Neural cell (in vitro differentiated cells): Measurements from ENCODE around the gene HTR5A. TPM values are rescaled to one million over a fixed set of nuclear protein-coding genes. Genes with fewer than 3 reads are reported as not detected.

Source experiments
- H2AFZ ChIP-seq: fragments of 200-600, 300-800 bp; sonication (generic), shearing (Covaris generic); 2 replicates; pipeline ENCODE4 v1.6.0; 2014; ENCODE audit warnings: low read depth, mild to moderate bottlenecking, antibody characterized with exemption, low read length, moderate library complexity
- H3F3A ChIP-seq: fragments of 200-600 bp; shearing (Covaris generic); 2 replicates; pipeline ENCODE4 v1.6.1; 2016; ENCODE audit warnings: mild to moderate bottlenecking, moderate library complexity, mixed read lengths, antibody characterized with exemption, low read length; ENCODE audit not compliant: insufficient read depth, poor library complexity, severe bottlenecking
- H3K27ac ChIP-seq: fragments of 200-600, 300-800 bp; sonication (generic), shearing (Covaris generic); 2 replicates; pipeline ENCODE4 v1.5.1; 2014; ENCODE audit warnings: mild to moderate bottlenecking, low read length, moderate library complexity
- H3K27me3 ChIP-seq: fragments of 300-800, 200-600 bp; sonication (generic), shearing (Covaris generic); 2 replicates; pipeline ENCODE4 v1.6.0; 2014; ENCODE audit warnings: mild to moderate bottlenecking, low read depth, low read length, moderate library complexity; ENCODE audit not compliant: insufficient read depth
- H3K36me3 ChIP-seq: fragments of 300-800, 200-600 bp; sonication (generic), shearing (Covaris generic); 2 replicates; pipeline ENCODE4 v1.5.1; 2014; ENCODE audit warnings: mild to moderate bottlenecking, antibody characterized with exemption, low read length, moderate library complexity; ENCODE audit not compliant: insufficient read depth
- H3K4me2 ChIP-seq: fragments of 300-800, 200-600 bp; sonication (generic), shearing (Covaris generic); 2 replicates; pipeline ENCODE4 v1.6.0; 2014; ENCODE audit warnings: mild to moderate bottlenecking, low read length
- H3K4me3 ChIP-seq: fragments of 300-800, 200-600 bp; sonication (generic), shearing (Covaris generic); 2 replicates; pipeline ENCODE4 v1.5.1; 2014; ENCODE audit warnings: mild to moderate bottlenecking, low read length, moderate library complexity
- H3K79me2 ChIP-seq: fragments of 200-600 bp; shearing (Covaris generic); replicated peaks from 2 replicates; pipeline ENCODE4 v1.6.0; 2014; ENCODE audit warnings: mild to moderate bottlenecking, low read length, moderate library complexity; ENCODE audit not compliant: insufficient read depth
- H3K9ac ChIP-seq: fragments of 300-800, 200-600 bp; sonication (generic), shearing (Covaris generic); 2 replicates; pipeline ENCODE4 v1.6.1; 2016; ENCODE audit warnings: mild to moderate bottlenecking, low read length, mixed read lengths
- H3K9me2 ChIP-seq: fragments of 200-600 bp; shearing (Covaris generic); 2 replicates; pipeline ENCODE4 v1.6.1; 2016; ENCODE audit warnings: mild to moderate bottlenecking, low read length, mixed read lengths; ENCODE audit not compliant: insufficient read depth
- H3K9me3 ChIP-seq: fragments of 200-600, 300-800 bp; sonication (generic), shearing (Covaris generic); 2 replicates; pipeline ENCODE4 v1.6.1; 2016; ENCODE audit warnings: mild to moderate bottlenecking, mixed run types, low read length, moderate library complexity, mixed read lengths
- H4K20me1 ChIP-seq: fragments of 200-600 bp; shearing (Covaris generic); 2 replicates; pipeline ENCODE4 v1.6.1; 2016; ENCODE audit warnings: mild to moderate bottlenecking, mixed run types; ENCODE audit not compliant: insufficient read depth
- CTCF ChIP-seq: fragments of 450-650 bp; IDR thresholded peaks from 2 replicates; pipeline ENCODE4 v1.5.1; 2014; ENCODE audit warnings: antibody characterized with exemption, mild to moderate bottlenecking, moderate library complexity; ENCODE audit not compliant: poor library complexity, severe bottlenecking
- EP300 ChIP-seq: fragments of 450-650 bp; conservative IDR thresholded peaks from 2 replicates; pipeline ENCODE4 v1.6.1; 2014; ENCODE audit warnings: antibody characterized with exemption, mild to moderate bottlenecking, moderate library complexity; ENCODE audit not compliant: poor library complexity, severe bottlenecking
- EZH2 ChIP-seq: fragments of 200-600, 300-800 bp; shearing (Covaris generic), sonication (generic); IDR thresholded peaks from 2 replicates; pipeline ENCODE4 v1.6.1; 2014; ENCODE audit warnings: antibody characterized with exemption, low read length, borderline replicate concordance, mild to moderate bottlenecking; ENCODE audit not compliant: insufficient read depth, poor library complexity, severe bottlenecking
- MXI1 ChIP-seq: fragments of 450-650 bp; conservative IDR thresholded peaks from 2 replicates; pipeline ENCODE4 v1.6.1; 2014; ENCODE audit warnings: antibody characterized with exemption, mild to moderate bottlenecking; ENCODE audit not compliant: poor library complexity, severe bottlenecking
- POLR2AphosphoS5 ChIP-seq: IDR thresholded peaks from 2 replicates; pipeline ENCODE4 v1.6.1; 2012
- RAD21 ChIP-seq: fragments of 450-650 bp; conservative IDR thresholded peaks from 2 replicates; pipeline ENCODE4 v1.6.1; 2014; ENCODE audit warnings: antibody characterized with exemption, mild to moderate bottlenecking, moderate library complexity
- REST ChIP-seq: IDR thresholded peaks from 2 replicates; pipeline ENCODE4 v1.6.1; 2012; ENCODE audit warnings: borderline replicate concordance
- SMC3 ChIP-seq: fragments of 450-650 bp; conservative IDR thresholded peaks from 2 replicates; pipeline ENCODE4 v1.6.1; 2014; ENCODE audit warnings: antibody characterized with exemption, mild to moderate bottlenecking, moderate library complexity; ENCODE audit not compliant: poor library complexity
- TAF1 ChIP-seq: IDR thresholded peaks from 2 replicates; pipeline ENCODE4 v1.6.1; 2012; ENCODE audit warnings: low read depth
- polyA plus RNA-seq: library from polyadenylated mRNA; depleted of rRNA; stranded (reverse); fragments of >200 nt; gene quantifications from 2 replicates; pipeline ENCODE4 v1.2.3, GENCODE V29; 2014

HTR5A gene
- polyA plus RNA-seq, 1 donor from 2014 or later: 0.14 TPM

DNA sequence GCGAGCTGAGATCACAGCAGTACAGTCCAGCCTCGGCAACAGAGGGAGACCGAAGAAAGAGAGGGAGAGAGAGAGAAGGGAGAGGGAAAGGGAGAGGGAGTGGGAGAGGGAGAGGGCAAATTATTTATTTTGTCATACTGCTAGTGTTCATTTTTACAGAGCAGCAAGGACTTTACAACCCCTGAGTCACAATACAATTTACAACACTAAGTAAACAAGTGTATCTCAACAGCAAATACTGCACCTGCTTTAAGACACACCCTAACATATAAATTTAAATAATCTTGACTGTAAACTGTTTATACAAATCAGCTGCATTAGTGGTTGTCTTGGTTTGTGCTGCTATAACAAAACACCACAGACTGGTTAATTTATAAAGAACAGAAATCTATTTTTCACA lies 27.2 kb downstream of the HTR5A start:
- no peak overlapping the region for H2AFZ ChIP-seq
- TF ChIP-seq EZH2 (no peak), POLR2AphosphoS5 (no peak), RAD21 (no peak), CTCF (no peak), EP300 (no peak), REST (no peak), SMC3 (no peak), TAF1 (no peak), MXI1 (no peak)
- no peak overlapping the region for H3K4me2 ChIP-seq
- no peaks in the 10 kb centered on the region for H3K9me2 ChIP-seq
- no peak overlapping the region for H3K9ac ChIP-seq
- H4K20me1 ChIP-seq: no peaks in the 10 kb centered on the region
- no peaks in the 10 kb centered on the region for H3F3A ChIP-seq
- no peak overlapping the region for H3K27ac ChIP-seq
- no peaks in the 10 kb centered on the region for H3K9me3 ChIP-seq
- no peaks in the 10 kb centered on the region for H3K36me3 ChIP-seq
- H3K27me3 ChIP-seq: no peaks in the 10 kb centered on the region
- H3K4me3 ChIP-seq: no peak overlapping the region
- no peaks in the 10 kb centered on the region for H3K79me2 ChIP-seq

DNA sequence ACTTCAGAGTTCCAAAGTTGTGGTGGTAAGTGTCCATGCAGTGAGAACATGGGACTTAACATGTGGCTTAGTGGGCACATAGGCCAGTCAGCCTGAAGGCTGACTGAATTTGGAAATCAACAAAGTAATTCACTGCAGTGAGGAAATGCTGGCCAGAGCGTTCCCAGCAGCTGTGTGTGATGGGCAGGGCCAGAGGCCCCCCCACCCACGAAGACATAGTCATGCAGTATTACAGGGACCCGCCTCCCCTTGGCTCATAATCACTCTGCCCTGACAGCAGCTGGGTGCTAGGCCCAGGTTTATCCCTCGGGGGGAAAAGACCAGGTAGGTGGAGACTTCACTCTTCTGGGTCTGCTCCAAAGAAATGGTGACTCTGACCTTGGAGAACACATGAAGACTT lies 33.7 kb downstream of the HTR5A start:
- no peaks in the 10 kb centered on the region for H3K36me3 ChIP-seq
- H3K9me2 ChIP-seq: no peaks in the 10 kb centered on the region
- TF ChIP-seq RAD21 (no peak), TAF1 (no peak), MXI1 (no peak), EP300 (no peak)
- no peaks in the 10 kb centered on the region for H3K27me3 ChIP-seq
- no peaks in the 10 kb centered on the region for H3K9me3 ChIP-seq
- no peaks in the 10 kb centered on the region for H4K20me1 ChIP-seq
- H2AFZ ChIP-seq: no peak overlapping the region
- no peak overlapping the region for H3K4me3 ChIP-seq
- no peaks in the 10 kb centered on the region for H3F3A ChIP-seq
- no peak overlapping the region for H3K27ac ChIP-seq
- no peak overlapping the region for H3K9ac ChIP-seq
- H3K4me2 ChIP-seq: no peak overlapping the region
- H3K79me2 ChIP-seq: no peaks in the 10 kb centered on the region

GRCh38 chr7:155104913-155105312 lies 34.8 kb downstream of the HTR5A start:
- H3K27ac ChIP-seq: no peak overlapping the region
- no peaks in the 10 kb centered on the region for H4K20me1 ChIP-seq
- H3K9me3 ChIP-seq: no peaks in the 10 kb centered on the region
- H3K4me3 ChIP-seq: no peak overlapping the region
- H3F3A ChIP-seq: peaks cover 4% of the 10 kb centered on the region
- H3K4me2 ChIP-seq: no peak overlapping the region
- TF ChIP-seq RAD21 (no peak), EP300 (no peak), REST (no peak), POLR2AphosphoS5 (no peak), TAF1 (no peak), SMC3 (no peak), CTCF (no peak)
- H2AFZ ChIP-seq: no peak overlapping the region
- no peak overlapping the region for H3K9ac ChIP-seq
- H3K79me2 ChIP-seq: no peaks in the 10 kb centered on the region
- H3K36me3 ChIP-seq: no peaks in the 10 kb centered on the region
- H3K9me2 ChIP-seq: no peaks in the 10 kb centered on the region
- H3K27me3 ChIP-seq: no peaks in the 10 kb centered on the region
